ENCODE measurements around the gene MRPL23.

MRPL23 gene

GRCh38 chr11:1998290-1998689 lies 51.2 kb downstream of the MRPL23 start:
- DNase-seq: no peak

- no peak for DNase-seq
Measured at GRCh38 chr11:1998861-1999260, 51.7 kb downstream of the MRPL23 start.

- DNase-seq: no peak
Measured at GRCh38 chr11:2002042-2002776, 55.1 kb downstream of the MRPL23 start.

GRCh38 chr11:2002807-2003206 lies 55.7 kb downstream of the MRPL23 start:
- DNase-seq: no peak

DNA sequence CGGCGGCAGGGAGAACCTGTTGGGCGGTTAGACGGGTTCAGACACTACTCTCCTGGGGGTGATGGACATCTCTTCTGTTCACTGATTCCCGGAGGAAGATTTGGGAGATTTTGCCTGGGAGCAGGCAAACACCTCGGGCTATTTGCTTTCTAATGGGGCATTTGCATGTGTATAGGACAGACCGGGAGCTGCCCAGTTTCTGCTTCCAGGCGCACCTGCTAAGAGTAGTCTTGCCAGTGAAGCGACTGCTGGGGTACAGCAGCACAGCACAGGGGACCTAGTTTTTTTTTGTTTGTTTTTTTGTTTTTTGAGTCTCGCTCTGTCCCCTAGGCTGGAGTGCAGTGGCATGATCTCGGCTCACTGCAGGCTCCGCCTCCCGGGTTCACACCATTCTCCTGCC lies 57.3 kb downstream of the MRPL23 start:
- no peak for DNase-seq
